IPS-18c (cell line): ENCODE results near the gene SOX12.
"Not testable (repeated sequence)": the region's sequence is repeated elsewhere in the genome, so short reads cannot be mapped to it uniquely, and the experiment has no call there.

ENCODE experiments used
- H3K4me3 ChIP-seq: 2 replicates; pipeline ENCODE4 v1.7.0; 2013; ENCODE audit warnings: low read depth, mild to moderate bottlenecking, low read length, moderate library complexity; ENCODE audit not compliant: insufficient read depth
- H3K9me3 ChIP-seq: one replicate; pipeline ENCODE4 v1.6.1; 2013; ENCODE audit warnings: mild to moderate bottlenecking, low read length, moderate library complexity; ENCODE audit not compliant: control insufficient read depth, insufficient read depth

Gene SOX12

DNA sequence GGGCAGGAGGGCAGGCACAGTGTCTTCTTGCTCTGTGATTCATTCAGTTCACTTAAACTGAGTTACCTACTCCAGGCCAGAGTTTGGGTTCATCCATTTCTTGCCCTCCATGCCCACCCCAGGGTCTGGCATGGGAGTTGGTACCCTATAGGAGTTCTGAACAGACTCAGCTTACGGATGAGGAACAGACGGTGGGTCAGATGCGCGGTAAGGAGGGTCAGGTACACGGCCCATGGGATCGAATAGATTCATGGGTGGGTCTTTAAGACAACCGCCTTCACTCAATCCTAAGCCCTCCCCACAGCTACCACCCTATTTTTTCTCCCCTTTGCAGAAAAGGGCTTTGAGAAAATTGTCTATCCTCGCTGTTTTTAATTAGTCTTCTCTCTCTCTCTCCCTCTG lies 42.1 kb downstream of the SOX12 start:
- no peak overlapping the region for H3K4me3 ChIP-seq
- no peaks in the 10 kb centered on the region for H3K9me3 ChIP-seq

DNA sequence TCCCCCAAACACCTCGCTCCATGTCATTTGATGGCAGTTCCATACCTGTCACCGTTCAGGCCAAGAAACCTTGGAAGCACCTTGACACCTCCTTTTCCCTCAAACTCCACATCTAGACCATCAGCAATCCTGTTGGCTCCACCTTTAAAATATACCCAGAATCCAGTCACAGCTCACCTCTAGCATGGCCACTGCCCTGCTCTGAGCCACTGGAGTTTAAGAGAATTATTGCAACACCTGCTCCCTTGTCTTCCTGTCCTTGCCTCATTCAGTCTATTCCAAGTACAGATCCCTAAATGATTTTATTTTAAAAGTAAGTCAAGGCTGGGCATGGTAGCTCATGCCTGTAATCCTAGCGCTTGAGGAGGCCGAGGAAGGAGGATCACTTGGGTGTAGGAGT lies 43.6 kb downstream of the SOX12 start:
- Histone ChIP-seq H3K4me3 (no peak overlapping the region), H3K9me3 (no peaks in the 10 kb centered on the region)

DNA sequence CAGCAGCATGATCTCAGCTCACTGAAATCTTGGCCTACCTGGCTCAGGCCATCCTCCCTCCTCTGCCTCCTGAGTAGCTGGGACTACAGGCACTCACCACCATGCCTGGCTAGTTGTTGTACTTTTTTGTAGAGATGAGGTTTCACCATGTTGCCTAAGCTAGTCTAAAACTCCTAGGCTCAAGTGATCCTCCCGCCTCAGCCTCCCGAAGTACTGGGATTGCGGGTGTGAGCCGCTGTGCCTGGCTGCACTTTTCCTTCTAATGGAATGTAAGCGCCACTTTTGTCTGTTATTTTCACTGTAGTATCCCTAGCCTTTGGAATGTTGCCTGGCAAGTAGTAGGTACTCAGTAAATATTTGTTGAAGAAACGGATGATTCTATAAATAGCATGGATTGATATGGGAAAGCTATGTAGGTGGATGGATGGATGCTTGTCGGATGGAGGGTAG lies 44.8 kb downstream of the SOX12 start:
- H3K9me3 ChIP-seq: no peaks in the 10 kb centered on the region
- no peak overlapping the region for H3K4me3 ChIP-seq

DNA sequence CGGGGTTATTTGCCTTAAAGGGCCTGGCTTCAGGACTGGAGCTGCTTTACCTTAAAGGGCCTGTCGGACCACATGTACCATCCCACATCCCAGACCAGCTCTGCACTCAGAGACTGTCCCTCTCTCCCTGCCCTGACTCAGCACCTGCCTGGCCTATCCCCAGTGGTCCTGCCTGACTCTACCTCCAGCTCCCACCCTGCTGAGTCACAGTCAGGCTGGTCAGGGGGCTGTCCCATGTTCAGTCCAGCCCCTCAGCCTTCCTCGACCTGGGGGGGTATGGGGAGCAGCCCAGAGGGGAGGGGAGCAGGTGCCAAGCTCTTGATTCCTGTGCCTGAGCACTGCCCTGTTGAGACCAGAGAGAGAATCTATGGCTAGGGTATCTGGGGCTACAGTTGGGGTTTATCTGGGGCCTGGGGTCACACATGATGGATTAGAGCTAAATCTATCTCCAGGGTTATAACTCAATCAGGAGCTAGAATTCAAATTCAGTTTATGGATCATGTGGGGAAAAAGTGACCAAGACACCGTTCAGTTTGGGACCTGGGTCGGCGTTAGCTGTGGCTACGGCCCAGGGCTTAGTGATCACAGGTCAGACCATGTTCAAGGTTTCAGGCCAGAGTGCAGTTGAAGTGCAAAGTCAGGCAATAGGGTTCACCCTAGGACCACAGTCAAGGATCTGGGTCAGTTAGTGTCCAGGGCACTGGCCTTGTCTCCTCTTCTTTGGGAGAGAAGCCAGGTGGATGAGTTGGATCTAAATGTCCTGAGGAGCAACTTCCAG lies 45.8 kb downstream of the SOX12 start:
- no peak overlapping the region for H3K4me3 ChIP-seq
- no peaks in the 10 kb centered on the region for H3K9me3 ChIP-seq

DNA sequence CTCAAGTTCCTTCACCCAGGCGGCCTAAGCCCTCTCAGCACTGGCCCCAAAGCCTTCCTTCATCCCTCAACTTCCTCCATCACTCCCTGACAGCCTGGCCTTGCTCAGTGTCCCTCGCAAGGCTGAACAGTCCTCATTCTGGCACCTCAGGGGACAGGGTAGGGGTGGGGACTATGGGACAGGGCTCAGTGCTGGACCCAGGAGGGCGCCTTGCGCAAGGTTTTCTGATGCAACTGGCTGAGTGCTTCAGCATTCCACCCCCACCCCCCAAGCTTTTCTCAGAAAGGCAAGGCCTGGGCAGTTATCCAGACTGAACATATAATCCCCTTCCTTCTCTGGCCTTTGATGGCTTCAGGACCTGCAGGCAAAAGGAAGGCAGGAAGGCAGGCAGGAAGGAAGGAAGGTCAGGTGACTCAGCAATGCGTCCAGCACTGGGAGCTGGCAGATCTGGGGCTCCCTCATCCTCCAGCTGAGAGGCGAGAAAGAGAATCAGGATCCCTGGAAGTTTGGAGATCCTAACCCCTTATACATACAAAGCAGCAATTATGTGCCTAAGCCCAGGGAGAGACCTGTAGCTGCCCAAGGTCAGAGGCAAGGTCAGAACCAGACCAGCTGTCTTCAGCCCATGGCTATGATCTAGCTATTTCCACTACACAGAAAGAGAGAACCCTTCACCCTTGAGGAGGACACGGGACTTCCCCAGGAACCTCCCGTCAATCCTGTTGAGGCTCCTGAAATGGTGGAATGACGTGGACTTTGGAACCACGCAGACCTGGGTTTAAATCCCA lies 46.6 kb downstream of the SOX12 start:
- Histone ChIP-seq H3K4me3 (no peak overlapping the region), H3K9me3 (no peaks in the 10 kb centered on the region)

DNA sequence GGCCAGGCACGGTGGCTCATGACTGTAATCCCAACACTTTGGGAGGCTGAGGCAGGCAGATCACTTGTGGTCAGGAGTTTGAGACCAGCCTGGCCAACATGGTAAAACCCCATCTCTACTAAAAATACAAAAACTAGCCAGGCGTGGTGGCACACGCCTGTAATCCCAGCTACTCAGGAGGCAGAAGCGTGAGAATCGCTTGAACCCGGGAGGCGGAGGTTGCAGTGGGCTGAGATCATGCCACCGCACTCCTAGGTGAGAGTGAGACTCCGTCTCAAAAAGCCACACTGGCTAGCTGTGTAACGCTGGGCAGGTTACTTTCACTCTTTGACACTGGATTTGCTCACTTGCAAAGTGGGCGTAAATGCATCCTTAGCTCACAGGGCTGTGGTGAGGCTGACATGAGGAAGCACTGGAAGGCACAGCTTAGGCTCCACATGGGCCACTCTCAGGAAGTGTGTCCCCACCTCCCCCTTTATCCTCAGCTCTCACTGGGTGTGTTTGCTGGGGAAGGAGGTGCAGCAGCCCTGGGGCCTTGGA lies 47.3 kb downstream of the SOX12 start:
- not testable (repeated sequence) for H3K4me3 ChIP-seq

DNA sequence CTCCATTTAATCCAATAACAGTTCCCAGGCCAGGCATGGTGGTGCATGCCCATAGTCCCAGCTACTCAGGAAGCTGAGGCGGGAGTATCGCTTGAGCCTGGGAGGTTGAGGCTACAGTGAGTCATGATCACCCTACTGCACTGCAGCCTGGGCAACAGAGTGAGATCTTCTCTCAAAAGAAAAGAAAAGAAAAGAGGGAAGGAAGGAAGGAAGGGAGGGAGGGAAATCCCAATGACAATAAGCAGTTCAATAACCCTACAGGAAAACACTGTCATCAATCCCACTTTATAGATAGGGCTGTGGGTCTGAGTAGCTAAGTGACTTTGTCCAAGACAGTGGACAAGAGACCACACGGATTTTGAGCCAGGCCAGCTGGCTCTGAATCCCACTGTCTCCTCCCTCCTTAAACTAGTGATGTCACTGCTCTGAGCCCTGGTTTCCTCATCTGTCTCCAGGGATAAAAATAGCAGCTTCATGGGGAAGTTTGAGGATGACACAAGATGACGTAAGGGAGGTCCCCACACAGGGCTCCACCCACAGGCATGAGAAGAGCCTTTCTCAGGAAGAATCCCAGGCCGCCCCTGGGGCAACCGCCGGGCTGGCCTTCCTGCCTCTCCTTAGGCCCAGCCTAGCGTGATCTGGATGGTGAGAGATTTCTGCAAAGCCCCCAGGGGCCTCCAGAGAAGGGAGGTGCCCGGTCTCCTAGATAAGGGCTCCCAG lies 48.0 kb downstream of the SOX12 start:
- H3K4me3 ChIP-seq: no peak overlapping the region
- no peaks in the 10 kb centered on the region for H3K9me3 ChIP-seq

More for the DNA sequence above, 47.3 kb downstream of the SOX12 start:
- H3K9me3 ChIP-seq: not testable (repeated sequence)

DNA sequence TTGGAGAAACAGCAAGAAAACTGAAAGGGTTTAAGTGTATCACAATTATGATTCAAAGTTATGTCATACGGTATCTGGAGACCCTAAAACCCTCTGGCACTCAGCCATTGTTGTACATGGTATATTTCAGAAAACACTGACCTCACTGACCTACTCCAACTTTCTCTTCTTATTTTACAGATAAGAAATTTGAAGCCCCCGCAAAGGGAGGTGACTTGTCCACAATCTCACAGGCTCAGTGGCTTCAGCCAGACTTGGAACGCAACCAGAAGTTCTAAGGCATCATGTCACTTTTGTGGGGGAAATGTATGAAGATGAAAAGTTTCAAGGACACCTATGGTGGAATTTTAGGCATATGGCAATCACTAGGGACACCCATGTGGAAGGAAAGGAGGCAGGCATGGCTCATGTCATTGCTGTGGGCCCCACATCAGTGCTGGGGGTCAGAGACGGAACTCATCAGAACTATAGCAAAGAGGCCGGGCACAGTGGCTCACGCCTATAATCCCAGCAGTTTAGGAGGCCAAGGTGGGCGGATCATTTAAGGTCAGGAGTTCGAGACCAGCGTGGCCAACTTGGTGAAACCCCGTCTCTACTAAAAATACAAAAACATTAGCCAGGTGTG lies 50.0 kb downstream of the SOX12 start:
- no peak overlapping the region for H3K4me3 ChIP-seq

DNA sequence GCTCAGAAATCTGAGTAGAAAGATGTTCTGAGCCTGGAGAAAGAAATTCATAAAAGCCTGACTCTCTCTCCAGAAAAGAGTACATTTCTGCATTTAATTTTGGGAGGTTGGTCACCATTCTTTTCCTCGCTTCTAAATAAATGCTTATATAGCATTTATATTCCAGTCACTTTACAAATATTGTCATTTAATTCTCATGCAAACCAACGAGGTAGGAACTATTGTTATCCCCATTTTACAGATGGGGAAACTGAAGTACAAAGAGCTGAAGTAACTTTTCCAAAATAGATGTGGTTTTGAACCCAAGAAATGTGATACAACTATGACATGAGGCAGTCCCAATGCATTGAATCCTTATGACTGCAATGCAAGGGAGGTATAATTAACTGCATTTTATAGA lies 50.7 kb downstream of the SOX12 start:
- peaks cover 2% of the 10 kb centered on the region for H3K9me3 ChIP-seq

More for the DNA sequence above, 50.0 kb downstream of the SOX12 start:
- H3K9me3 ChIP-seq: no peaks in the 10 kb centered on the region

DNA sequence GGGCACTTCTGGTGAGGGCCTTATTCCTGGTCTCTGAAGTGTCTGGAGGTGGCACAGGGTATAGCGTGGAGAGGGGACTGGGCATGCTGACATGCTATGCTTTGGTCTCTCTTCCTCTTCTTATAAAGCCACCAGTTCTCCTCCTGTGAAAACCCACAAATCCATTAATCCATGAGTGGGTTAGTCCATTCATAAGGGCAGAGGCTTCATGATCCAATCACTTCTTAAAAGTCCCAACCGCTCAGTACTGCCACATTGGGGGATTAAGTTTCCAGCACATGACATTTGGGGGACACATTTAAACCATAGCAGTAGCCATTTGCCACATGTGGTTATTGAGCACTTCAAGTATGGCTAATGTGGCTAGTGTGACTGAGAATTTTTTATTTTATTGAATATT lies 51.4 kb downstream of the SOX12 start:
- peaks cover 2% of the 10 kb centered on the region for H3K9me3 ChIP-seq
- no peak overlapping the region for H3K4me3 ChIP-seq

More for the DNA sequence above, 50.7 kb downstream of the SOX12 start:
- H3K4me3 ChIP-seq: no peak overlapping the region

DNA sequence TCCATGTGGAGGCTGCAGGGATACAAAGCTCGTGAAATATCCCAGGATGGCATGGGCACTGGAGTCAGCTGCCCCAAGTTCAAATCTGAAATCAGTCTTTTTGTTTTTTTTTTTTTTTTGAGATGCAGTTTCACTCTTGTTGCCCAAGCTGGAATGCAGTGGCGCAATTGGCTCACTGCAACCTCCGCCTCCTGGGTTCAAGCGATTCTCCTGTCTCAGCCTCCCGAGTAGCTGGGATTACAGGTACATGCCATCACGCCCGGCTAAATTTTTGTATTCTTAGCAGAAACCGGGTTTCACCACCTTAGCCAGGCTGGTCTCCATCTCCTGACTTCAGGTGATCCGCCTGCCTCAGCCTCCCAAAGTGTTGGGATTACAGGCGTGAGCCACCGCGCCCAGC lies 52.2 kb downstream of the SOX12 start:
- H3K4me3 ChIP-seq, H3K9me3 ChIP-seq: not testable (repeated sequence)

DNA sequence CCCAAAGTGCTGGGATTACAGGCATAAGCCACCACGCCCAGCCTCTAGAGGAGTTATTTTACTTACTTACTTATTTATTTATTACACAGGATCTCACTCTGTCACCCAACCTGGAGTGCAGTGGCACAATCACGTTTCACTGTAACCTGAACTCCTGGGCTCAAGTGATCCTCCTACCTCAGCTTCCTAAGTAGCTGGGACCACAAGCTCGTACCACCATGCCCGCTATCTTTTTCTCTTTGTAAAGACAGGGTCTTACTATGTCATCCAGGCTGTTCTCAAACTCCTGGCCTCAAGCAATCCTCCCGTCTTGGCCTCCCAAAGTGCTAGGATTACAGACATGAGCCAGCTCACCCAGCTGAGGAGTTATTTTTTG lies 53.6 kb downstream of the SOX12 start:
- Histone ChIP-seq H3K9me3 (peaks cover 2% of the 10 kb centered on the region), H3K4me3 (no peak overlapping the region)
